ENCODE data around the gene LOXL4. TPM values are rescaled to one million over a fixed set of nuclear protein-coding genes. Genes with fewer than 3 reads are reported as not detected.

The LOXL4 gene
- polyA plus RNA-seq, 4 donors, result 3.7 to 19.0 (median 4.5) TPM

GRCh38 chr10:98205351-98205750 lies 62.6 kb downstream of the LOXL4 start:
- no peak for DNase-seq (ENCODE audit: low read depth in 4 of 4, low spot score in 3 of 4)

DNA sequence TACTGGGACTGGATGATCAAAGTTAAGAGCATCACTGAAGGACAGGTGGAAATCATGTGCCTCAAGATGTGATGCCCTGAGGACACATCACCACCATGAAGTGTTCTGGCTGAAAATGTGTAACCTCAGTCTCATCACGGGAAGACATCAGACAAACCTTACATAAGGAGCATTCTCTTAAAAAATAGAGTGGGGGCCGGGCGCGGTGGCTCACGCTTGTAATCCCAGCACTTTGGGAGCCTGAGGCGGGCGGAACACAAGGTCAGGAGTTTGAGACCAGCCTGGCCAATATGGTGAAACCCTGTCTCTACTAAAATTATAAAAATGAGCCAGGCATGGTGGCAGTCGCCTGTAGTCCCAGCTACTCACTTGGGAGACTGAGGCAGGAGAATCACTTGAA lies 65.6 kb downstream of the LOXL4 start:
- no peak for DNase-seq (ENCODE audit: low read depth in 4 of 4, low spot score in 3 of 4)

- DNase-seq (ENCODE audit: low read depth in 4 of 4, low spot score in 3 of 4), result no peak
Measured at GRCh38 chr10:98201760-98202159, 66.2 kb downstream of the LOXL4 start.

Other genes with a start within 250 kb of the LOXL4 start
- gene CRTAC1, start 237.6 kb downstream of the LOXL4 start, polyA plus RNA-seq (ENCODE audit: insufficient read length in 4 of 4), result 10 to 100 TPM in 3 of 4 donors, 1 to 10 TPM in 1; 4.4 to 52.9 (median 31.3) TPM
- gene R3HCC1L, start 133.5 kb downstream of the LOXL4 start, polyA plus RNA-seq (ENCODE audit: insufficient read length in 4 of 4), result 10 to 100 TPM; 10.0 to 23.1 (median 21.0) TPM
- gene PYROXD2, start 147.0 kb upstream of the LOXL4 start, polyA plus RNA-seq (ENCODE audit: insufficient read length in 4 of 4), result 10 to 100 TPM; 13.4 to 40.3 (median 19.9) TPM
- gene HPS1, start 178.7 kb upstream of the LOXL4 start, polyA plus RNA-seq (ENCODE audit: insufficient read length in 4 of 4), result 10 to 100 TPM; 29.6 to 47.4 (median 31.0) TPM

All from left renal pelvis (tissue), 4 donors.